DOHH2 (cell line): ENCODE results near the gene ICOSLG.

Source experiments
- EZH2phosphoT487 ChIP-seq: fragments of 200-600 bp; sonication (generic); IDR thresholded peaks from 2 replicates; pipeline ENCODE4 v1.6.1; 2017; ENCODE audit warnings: borderline replicate concordance, mild to moderate bottlenecking, antibody characterized with exemption, low read length, moderate library complexity, mixed read lengths
- TF ChIP-seq, protein P1 (sequence below): fragments of 200-600 bp; sonication (generic); IDR thresholded peaks from one replicate; pipeline ENCODE4 v1.5.1; 2014; ENCODE audit warnings: antibody characterized with exemption, mild to moderate bottlenecking, low read depth, low read length; ENCODE audit not compliant: poor library complexity, severe bottlenecking

DNA sequence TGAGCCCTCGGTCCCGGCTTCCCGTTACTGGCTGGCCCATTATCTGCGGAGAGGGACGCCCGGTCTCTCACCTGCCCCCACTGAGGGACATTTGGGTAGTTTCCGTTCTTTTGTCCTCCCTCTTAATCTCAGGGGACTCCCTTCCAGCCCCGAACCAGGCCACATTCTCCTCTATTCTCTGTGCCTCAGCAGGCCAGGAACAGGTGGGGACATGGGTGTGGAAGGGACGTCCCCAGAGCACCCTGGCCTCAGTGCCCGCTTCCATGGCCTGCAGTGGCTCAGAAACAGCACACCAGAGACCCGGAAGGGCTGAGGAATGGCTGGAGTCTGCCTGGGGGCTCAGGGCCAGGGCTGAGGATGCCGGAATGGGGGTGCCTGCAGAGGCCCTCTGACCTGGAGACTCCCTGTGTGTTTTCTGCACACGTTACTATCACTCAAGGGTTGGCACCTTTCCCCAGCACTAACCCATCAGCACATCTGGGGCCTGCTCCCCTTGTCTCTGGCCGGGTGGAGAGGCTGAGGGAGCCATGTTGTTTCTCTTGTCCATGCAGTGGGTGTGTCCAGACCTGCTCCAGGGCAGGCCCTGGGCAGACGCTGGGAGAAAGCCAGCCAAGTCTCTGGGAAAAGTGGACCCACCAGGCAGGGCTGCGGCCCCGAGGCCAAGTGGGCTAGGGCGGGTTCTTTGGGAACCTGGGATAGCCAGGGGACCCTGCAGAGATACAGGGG is 31.0 kb upstream of the ICOSLG start:
- TF ChIP-seq, protein P1, sequence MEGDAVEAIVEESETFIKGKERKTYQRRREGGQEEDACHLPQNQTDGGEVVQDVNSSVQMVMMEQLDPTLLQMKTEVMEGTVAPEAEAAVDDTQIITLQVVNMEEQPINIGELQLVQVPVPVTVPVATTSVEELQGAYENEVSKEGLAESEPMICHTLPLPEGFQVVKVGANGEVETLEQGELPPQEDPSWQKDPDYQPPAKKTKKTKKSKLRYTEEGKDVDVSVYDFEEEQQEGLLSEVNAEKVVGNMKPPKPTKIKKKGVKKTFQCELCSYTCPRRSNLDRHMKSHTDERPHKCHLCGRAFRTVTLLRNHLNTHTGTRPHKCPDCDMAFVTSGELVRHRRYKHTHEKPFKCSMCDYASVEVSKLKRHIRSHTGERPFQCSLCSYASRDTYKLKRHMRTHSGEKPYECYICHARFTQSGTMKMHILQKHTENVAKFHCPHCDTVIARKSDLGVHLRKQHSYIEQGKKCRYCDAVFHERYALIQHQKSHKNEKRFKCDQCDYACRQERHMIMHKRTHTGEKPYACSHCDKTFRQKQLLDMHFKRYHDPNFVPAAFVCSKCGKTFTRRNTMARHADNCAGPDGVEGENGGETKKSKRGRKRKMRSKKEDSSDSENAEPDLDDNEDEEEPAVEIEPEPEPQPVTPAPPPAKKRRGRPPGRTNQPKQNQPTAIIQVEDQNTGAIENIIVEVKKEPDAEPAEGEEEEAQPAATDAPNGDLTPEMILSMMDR: no peak
- no peak for TF ChIP-seq EZH2phosphoT487
